Gastrocnemius medialis (tissue), 4 donors: ENCODE measurements around the gene PRKCA.

Source experiments
- CTCF ChIP-seq, 5 experiments: fragments of 450-650 bp in 3 of 5; fragments of 200-600 bp in 2 of 5; sonication (generic) in 2 of 5; IDR thresholded peaks in 4 of 5; conservative IDR thresholded peaks in 1 of 5; 1 replicate in 4 of 5; 2 replicates in 1 of 5; pipeline ENCODE4 v1.5.1; 2016 to 2019; ENCODE audit warnings: antibody characterized with exemption in 5 of 5, mild to moderate bottlenecking in 3 of 5, moderate library complexity in 3 of 5
- POLR2A ChIP-seq, 2 donors: fragments of 450-650 bp; IDR thresholded peaks; one replicate each; pipeline ENCODE4 v1.6.1; 2017; ENCODE audit warnings: antibody characterized with exemption in 2 of 2, mild to moderate bottlenecking in 2 of 2, moderate library complexity in 2 of 2

GRCh38 chr17:66455060-66455459 is 152.6 kb downstream of the PRKCA start:
- TF ChIP-seq CTCF (IDR thresholded peaks at IDR 0.05 in 4 of 5, conservative IDR thresholded peaks at IDR 0.05 in 1 of 5) = no peak
- no peak for TF ChIP-seq POLR2A (IDR thresholded peaks at IDR 0.05)
